Bone marrow (tissue), 2 donors: Measurements from ENCODE around the gene TBX18.
A peak's percentile ranks its signal among the peaks of the same experiment; 100 is the strongest.

Experiments used
- DNase-seq, 2 donors: peaks; one replicate each; lab custom pipeline; 2025; lab: John Stamatoyannopoulos, UW

Gene TBX18

DNA sequence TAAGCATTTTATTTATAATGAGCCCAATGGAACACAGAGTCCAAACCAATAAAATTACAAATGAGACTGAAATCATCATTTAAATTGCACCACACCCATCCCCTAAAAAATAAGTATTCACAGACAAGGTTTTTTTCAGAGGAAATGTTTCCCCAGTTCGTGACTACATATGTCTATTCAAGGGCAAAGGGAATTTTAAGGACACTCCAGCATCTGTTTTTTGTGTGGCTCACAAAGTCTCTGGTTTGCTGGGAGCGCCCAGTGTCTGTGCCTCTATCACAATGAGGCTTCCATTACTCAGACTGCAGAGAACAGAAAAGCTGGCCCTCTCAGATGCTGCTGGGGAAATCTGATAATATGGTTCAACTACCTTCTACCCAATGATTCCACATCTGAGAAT, 16.0 kb downstream of the TBX18 start:
- DNase-seq = no peak

DNA sequence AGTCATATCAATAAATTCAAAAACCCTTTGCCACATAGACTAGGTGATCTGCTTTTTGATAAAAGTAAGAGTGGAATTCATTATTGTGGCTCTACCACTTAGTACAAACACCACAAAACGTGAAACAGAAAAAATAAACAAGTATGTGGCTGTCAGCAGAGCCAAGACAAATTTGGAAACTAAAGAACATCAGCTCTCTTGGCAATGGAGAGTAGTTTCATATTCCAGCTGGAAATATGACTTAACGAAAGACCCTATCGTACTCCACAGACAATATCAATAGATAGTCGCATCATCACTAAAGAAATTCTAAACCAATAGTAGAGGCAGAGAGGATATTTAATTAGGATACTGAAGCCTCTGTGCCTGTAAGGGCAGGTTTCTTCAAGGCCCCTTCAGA, 20.8 kb downstream of the TBX18 start:
- DNase-seq = no peak

DNA sequence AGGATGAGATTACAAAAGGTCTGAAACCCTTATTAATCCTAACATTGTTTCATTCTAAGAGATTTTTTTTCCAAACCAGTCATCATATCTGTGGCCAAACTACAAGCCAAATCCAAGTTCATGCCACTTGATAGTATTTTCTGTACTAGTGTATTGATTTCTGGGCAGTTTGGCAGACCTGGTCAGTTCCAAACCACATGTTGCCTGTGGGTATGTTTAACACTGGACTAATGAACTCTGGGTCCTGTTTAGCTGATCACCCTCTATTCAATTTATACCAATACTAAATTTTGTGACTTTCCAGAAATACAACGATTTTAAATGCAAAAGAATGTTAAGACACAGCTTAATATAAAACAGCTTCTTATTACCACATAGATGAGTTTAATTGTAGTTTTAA, 24.0 kb downstream of the TBX18 start:
- no peak for DNase-seq

DNA sequence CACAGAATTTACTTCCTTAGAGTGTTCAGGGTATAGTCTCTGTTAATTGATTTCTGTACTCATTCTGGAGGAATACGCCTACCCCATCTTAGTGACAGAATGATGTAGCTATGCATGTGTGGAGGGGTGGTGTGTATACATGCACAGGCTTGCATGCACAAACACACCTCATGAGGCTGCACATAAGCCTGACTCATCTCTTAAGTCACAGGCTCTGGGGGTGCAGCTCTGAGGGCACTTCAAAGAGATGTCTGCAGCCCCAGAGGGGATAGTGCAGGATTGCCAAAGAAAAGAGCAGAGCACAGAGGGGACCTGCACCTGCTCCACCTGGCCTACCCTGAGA, 24.6 kb downstream of the TBX18 start:
- DNase-seq = no peak

DNA sequence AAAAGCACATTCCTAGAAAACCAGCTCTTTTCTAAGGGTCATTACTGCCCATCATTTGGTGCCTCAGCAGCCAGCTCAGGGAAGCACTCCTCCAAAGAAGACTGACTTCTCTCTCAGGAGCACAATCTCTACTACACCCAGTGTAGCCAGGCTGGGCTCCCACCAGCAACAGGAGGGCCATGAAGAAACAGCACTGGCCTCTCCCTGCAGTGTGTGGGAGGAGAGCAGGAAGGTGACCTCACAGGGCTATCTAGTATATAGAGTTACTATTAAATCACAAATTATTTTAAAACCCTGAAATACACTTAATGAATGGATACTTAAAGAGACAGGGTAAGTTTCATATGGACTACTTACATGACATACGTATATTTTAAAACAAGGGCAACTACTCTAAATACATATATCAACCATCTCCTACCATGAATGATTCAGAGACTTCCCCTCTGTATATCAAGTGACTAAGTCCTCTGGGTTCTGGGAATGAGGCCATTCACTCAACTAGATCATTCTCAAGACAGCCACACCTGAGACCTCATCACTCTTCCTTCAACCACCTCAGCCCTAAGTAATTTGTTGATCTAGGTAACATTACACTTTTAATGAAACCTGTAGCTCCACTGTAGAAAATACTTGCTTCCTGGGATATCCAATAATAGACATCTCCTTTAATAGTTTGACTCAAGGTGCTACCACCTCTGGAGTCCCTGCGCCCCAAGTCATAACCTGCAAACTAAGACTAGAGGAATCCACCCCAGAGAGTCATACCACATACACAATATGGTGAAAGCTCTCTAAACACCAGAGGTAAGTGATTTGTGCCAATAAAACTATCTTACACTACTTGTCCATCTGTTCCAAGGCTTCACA, 25.2 kb downstream of the TBX18 start:
- DNase-seq = no peak

DNA sequence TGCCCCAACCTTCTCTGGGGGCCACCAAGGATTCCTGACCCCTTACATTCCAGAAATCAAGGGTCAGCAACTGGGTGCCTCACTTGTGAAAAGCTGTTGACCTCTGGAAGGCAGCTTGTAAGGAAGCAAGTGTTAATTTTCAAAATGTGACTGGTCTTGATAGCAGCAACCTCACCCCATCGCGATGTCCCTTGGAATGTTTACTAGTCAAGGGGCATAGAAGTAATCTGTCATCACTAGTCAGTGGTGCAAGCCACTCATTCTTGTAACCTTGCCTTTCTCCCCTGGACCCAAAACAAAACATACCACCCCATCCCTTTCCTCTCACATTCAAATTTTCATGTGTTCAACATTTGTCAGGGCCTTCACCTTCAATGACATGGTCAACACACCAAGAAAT, 30.5 kb downstream of the TBX18 start:
- no peak for DNase-seq

DNA sequence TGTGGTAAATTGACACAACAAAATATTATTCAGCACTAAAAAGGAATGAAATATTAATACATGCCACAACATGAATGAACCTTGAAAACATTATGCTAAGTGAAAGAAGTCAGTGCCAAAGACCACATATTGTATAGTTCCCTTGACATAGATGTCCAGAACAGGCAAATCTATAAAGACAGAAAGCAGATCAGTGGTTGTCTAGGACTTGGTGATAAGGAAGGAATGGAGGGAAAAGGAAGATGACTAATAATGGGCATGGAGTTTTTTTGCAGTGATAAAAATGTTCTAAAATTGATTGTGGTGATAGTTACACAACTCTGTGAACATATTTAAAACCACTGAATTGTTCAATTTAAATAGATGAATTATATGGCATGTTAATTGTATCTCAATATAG, 32.5 kb downstream of the TBX18 start:
- no peak for DNase-seq

DNA sequence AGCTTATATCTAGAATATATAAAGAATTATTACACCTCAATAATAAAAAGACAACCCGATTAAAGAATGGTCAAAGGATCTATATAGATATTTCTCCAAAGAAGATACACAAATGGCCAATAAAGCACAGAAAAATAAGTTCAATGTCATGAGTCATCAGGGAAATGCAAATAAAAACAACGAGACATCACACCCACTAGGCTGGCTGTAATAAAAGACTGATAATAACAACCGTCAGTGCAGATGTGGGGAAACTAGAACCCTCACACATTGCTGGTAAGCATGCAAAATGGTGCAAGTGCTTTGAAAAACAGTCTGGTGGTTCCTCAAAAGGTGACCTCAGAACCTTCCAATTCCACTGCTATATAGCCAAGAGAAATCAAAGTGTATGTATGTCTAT, 33.0 kb downstream of the TBX18 start:
- no peak for DNase-seq

DNA sequence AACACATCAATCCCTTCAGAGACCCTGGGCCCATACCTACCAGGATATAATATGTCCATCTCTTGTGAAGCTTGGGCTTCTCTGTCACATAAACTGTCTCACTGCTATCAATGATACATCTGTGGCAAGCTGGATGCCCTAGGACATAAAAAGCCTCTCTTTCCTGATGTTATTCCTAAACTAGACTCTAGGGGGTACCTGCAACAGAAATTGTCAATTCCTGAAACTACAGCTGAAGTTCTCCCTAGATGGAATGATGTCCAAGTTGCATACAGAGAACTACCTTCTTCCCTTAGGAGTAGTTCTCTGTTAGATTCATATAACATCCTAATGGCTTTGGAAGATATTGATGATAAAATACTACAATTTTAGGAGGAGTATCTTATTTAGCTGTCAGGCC, 35.8 kb downstream of the TBX18 start:
- no peak for DNase-seq

DNA sequence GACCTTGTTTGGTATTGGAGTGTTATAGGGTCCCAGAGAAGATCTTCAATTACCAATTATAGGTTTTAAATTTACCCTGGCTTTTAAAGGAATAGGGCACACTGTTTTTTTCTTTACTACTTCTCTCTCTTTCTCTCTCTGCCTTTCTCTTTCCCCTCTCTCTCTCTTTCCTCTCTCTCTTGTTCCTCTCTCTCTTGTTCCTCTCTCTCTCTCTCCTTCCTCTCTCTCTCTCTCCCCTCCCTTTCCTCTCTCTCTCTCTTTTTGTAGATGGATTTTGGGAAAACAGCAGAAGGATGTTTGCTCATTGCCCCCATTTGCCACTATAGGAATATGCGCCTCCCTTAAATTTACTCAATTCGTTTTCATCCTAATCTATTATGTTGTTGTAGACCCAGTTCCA, 45.2 kb downstream of the TBX18 start:
- no peak for DNase-seq

DNA sequence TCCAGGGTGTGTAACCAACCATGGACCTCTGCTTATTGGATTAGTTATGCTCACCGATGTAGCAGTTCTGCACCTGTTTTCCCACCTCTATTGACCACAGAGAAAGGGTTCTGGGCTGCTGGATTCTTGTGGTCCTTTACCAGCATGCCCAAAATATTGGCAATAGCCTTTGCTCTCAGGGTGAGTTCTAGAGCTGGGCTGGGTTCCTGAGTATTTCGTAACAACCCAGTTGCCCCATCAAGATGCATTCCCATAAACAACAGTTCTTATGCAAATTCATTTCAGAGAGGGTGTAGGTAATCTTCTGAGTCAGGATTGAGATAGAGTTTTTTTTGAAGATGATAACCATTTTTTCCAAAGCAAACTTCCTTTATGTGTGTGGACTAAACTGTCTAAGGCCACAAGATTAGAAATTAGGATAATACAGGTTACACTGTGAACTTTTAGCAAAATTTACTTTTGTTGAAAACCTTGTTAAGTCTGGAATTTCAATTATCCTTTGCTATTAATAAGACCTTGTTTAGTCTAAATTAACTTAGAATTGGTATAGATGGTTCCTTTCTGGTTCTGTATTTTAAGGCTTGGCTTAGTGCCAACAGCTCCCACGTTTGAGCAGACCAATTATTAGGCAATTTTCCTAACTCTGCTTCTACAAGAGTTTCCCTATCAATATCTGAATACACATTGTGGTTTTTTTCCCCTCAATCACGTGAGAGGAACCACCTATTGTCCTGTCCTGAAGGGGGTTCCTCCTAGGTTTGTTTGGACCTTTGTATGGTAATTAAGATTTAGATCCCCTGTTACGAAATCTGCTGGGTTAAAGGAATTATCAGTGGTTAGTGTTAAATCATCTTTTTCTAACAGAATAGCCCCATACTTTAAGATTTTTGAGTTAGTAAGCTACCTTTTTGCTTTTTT, 46.1 kb downstream of the TBX18 start:
- no peak for DNase-seq

DNA sequence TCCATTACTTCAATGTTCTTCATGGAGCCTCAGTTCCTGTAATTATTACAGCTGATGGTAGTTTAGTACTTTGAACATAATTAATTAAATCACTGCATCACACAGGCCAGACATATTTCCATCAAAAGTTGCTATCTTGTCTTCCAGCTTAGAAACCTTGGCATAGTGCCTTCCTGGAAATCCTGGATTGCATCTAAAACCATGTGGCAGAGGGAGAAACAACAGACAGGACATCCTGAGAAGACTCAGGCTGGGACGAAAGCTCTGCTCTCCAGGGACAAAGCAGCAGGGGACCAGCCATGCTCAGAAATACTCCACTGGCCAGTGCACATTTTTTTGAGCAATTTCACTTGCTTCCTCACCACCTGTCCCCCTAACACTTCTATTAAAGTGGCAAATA, 55.3 kb downstream of the TBX18 start:
- no peak for DNase-seq

DNA sequence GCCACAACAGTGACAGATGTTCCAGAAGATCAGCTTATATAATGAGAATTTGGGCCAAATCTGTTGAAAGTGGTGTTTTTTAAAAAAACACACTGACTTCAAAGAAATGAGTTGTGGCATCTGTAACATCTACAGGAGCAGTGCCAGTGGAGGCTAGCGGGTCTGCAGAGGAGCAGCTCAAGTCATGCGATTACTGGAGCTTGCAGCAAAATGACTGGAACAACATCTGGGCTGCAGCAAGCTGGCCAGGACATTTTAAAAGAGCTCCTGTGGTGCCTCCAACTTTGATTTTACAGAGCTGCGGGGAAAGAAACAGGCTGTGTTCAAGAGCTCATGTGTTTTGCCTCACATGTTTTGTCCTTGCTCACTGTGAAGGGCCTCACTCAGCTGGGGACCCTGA, 57.2 kb downstream of the TBX18 start:
- DNase-seq = no peak

DNA sequence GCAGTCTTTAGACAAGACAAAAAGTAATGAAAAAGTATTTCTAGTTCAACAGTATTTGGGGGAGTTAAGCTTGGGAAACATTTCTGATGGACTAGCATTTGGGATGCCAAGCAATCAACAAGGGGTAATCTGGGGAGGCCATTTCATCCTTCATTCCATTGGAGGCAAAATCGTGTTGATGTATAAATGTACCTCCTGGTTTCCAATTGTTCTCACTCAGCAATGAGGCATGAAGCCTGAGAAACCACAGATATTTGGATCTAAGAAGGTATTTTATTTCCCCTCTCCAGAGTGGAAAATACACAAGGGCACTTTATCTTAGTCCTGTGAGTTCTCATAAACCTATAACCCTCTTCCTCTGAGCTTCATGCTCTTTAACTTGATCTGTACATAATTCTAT, 68.2 kb downstream of the TBX18 start:
- DNase-seq = no peak

DNA sequence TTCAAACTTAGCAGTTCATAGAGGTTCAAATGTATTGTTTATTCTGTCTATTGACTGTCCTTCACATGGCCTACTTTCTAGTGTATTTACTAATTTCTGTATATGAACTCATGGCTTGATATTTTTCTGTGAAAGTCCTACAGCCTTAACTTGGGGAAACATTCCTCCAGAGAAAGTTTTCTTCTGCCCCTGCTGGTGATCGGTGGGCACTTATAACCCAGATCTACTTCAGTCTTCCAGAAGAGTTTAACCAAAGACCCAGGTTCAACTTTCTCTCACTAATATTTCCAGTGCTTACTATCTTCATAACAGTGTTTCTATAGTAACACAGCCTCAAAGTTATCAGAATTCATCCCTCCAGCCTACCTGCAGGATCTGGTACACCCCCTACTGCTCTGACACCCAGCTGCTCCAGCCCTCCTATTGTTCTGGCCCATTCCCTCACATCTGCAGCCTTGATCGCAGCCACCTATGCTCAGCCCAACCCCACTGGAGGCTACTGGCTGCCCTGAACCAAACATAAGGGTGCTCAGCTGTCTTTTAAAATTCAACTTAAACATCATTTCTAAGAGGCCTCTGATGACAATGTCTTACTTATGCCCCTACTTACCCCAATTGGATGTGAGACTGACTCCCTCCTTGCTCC, 72.3 kb downstream of the TBX18 start:
- no peak for DNase-seq

DNA sequence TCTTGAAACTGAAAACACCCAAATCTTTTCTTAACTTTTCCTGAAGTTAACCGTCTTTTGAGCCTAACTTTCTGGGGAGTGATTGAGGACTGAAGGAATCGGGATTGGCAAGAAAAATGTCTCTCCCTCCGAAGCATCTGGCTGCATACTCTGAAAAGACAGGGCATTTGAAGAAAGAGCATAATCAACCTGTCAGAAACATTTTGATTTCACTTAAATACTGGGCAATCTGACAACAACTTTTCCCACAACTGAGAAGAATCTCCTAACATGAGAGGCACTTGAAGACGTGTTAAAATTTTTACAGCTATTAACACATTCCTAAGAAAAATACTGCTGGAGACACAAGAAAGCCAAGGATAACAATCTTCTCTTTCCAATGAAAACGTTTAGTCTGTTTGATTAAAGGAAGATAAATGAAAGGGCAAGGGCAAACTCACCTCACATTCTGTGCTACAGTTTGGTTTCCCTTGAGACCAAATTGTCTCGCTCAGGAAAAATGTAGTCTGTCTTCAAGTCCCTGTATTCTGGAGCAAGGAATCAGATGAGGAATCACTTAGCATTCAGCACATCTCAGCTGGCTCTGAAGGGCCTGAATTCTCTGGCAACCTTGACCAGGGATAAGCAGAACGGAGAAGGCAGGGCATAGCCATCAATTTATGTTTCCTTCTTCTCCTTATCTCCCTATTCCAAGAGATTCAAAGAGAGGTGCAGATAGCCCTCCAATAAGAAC, 76.1 kb downstream of the TBX18 start:
- no peak for DNase-seq

DNA sequence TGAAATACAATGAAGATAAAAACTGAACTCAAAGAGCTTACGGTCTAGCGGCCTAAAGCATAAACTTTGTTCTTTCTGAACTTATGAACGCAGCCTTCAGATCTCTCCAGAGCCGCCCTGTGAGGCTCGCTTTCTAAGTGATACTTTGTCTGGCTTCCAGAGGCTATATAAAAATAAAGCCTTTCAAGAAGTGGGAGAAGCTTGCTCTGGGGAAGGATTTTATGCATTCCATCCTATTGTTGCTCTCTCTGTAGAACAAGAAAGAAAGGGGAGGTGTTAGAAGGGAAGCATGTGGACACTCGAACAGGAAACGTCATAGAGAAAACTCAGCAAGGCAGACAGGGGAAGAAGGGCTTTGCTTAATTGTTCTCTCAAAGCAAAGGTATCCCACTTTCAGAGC, 77.0 kb downstream of the TBX18 start:
- no peak for DNase-seq

DNA sequence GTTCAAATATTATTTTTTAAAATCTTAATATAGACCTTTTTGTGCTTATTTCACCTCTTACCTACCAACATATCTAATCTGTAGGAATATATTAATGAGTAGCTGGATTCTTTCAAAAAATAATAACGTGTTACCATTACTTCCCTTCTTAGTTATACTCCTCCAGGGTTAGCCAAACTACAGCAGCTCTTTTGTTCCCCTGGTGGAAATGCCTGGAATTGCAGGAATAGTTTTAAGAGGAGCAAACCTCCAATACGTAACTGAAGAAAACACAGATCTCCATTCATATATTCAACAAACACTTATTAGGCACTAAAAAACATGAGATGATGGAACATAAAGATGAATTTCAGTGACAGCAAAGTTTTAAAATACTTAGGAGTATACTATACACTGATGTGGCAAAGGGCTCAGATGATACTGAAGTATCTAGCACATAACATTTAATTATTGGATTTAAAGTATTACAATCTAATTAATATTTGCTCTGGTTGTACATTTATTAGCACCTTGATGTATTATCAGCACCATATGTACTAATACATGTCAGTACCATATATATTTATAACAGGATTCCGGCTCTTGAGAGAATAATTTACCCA, 78.3 kb downstream of the TBX18 start:
- DNase-seq = peak in 1 of 2 donors; percentile 45

DNA sequence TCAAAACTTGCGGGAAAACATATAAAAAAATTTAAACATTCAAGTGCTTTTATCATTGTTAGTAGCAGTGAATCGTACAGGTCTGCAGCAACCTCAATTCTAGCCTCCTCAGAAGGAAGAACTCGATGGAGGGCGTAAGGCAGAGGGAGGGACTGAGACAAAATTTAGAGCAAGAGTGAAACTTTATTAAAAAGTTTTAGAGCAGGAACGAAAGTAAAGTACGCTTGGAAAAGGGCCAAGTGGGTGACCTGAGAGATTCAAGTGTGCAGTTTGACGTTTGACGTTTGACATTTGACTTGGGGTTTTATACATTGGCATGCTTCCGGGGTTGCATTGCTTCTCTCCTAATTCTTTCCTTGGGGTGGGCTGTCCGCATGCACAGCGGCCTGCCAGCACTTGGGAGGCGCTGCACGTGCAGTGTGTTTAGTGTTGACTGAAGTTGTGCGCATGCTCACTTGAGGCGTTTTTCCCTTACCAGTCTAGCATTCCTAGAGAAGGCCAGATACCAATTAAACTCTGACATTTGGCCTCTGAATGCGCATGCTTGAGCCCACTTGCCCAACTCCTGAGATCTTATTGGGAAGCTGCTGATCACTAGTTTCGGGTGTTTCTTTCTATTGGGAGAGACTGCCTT, 82.6 kb downstream of the TBX18 start:
- DNase-seq = no peak

DNA sequence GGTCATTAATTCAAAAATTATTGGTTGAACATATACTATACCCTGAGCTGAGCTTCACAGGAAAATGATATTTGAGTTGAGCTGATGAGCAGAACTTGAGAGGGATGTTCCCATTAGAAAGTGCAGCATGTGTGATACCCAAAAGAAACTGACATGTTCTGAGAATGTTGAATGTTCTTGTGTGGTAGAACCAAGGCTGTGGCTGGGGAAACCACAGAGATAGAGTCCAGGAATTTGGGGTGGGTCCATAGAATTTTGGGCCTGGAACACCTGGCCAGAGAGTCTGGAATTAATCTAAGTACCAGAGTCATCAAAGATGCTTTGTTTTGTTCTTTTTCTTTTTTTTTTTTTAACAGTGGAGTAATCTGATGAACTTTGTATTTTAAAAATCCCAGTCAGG, 88.7 kb downstream of the TBX18 start:
- DNase-seq = no peak

DNA sequence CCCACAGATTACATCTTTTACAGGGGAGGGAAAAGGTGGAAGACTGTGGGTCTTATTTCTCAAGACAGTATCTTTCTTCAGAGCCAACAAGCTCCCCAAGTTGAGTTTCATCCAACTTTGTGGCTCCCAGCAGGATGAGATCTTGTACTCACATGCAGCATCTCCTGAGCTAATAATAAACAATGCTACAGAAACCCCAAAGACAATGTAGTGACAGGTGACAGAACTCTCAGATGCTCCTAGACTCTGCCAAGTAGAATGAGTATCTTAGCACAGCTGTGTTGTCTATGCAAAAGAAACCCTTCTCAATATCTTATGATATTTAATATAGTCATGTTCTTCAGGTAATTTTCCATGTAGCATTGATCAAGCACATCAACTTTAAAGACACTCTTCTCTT, 90.0 kb downstream of the TBX18 start:
- no peak for DNase-seq
